Pancreas (tissue), 10 donors: ENCODE results near the gene MIPEP. TPM values are rescaled to one million over a fixed set of nuclear protein-coding genes. Genes with fewer than 3 reads are reported as not detected.

Source experiments
- ATAC-seq, 4 donors: fragments of 200-7000 bp; cut with Tn5 transposase; one replicate each; pipeline versions ENCODE4 v1.8.0 to v1.9.1; 2020; ENCODE audit warnings: mild to moderate bottlenecking in 4 of 4, moderate library complexity in 4 of 4
- DNase-seq, 6 donors: peaks; one replicate each; pipeline ENCODE4 v3.0.0-alpha.2; 2020
- FAIRE-seq: peaks from 2 replicates; lab custom pipeline; 2012; peaks lifted over from hg19 to GRCh38; lab: Jason Lieb, UNC
- H3K27ac ChIP-seq, 4 donors: fragments of 200-600 bp; sonication (generic); 1 replicate in 3 of 4; 2 replicates in 1 of 4; pipeline versions ENCODE4 v1.5.0 to v1.8.0; 2020
- H3K27me3 ChIP-seq, 4 donors: fragments of 200-600 bp; one replicate each; pipeline ENCODE4 v1.8.0; 2021
- H3K36me3 ChIP-seq, 3 donors: fragments of 200-600 bp; sonication (generic) in 1 of 3; one replicate each; pipeline versions ENCODE4 v1.5.0 to v1.8.0; 2020 to 2021
- H3K4me1 ChIP-seq, 3 donors: fragments of 200-600 bp; one replicate each; pipeline ENCODE4 v1.8.0; 2021
- H3K4me3 ChIP-seq, 4 donors: fragments of 200-600 bp; sonication (generic) in 2 of 4; one replicate each; pipeline versions ENCODE4 v1.5.0 to v1.8.0; 2020 to 2021
- H3K9me3 ChIP-seq, 4 donors: fragments of 200-600 bp; one replicate each; pipeline ENCODE4 v1.8.0; 2021
- WGBS, 2 donors: extraction: QIAGEN DNeasy Blood & Tissue Kit; methylation state at CpG; one replicate each; pipeline ENCODE4 v1.1.7; 2013; 5-methylcytosine and 5-hydroxymethylcytosine counted together
- intact Hi-C, 3 donors: fragments of 100-400 bp; cut with DNase I; formaldehyde crosslinking; loops; one replicate each; pipeline versions ENCODE4 v1.11.1 to v1.14.2; 2022
- polyA plus RNA-seq, 2 donors: library from polyadenylated mRNA; stranded (reverse); fragments of 200-250 nt; gene quantifications; one replicate each; pipeline ENCODE4 v1.2.3, GENCODE V29; 2013
- total RNA-seq, 6 donors: library from RNA; stranded (reverse); fragmentation: NEBNext Ultra II Directional in 4 of 6; extraction: Animal tissue kit (Norgen Biotek cat#: 25700) in 4 of 6; gene quantifications; one replicate each; pipeline versions ENCODE4 v1.2.1 to v1.2.4, GENCODE V29; 2021 to 2023
- TF ChIP-seq, protein P1 (sequence below), 4 donors: fragments of 200-600 bp; sonication (generic) in 3 of 4; IDR thresholded peaks; one replicate each; pipeline versions ENCODE4 v1.5.0 to v1.8.0; 2021; ENCODE audit warnings: antibody characterized with exemption in 4 of 4
- donor health status: healthy with polysubstance abuse.
- donor health status: DM: no; HTN: no; CAD: no; lungs with moderate emphysema.
- donor health status: DM: no; HTN: no; CAD: no.
- donor health status: control.
- donor health status: control.
- donor health status: Bipolar disorder and iron deficiency.
- donor health status: DM: yes; HTN: yes; CAD: no.
- donor health status: DM: no; HTN: no; CAD: no.
- donor health status: DM: no; HTN: no; CAD: no.
- donor health status: DM: yes; HTN: yes; CAD: no.

MIPEP gene
- total and polyA plus RNA-seq, 8 donors = 8.0 to 12.8 (median 10.6) TPM

DNA sequence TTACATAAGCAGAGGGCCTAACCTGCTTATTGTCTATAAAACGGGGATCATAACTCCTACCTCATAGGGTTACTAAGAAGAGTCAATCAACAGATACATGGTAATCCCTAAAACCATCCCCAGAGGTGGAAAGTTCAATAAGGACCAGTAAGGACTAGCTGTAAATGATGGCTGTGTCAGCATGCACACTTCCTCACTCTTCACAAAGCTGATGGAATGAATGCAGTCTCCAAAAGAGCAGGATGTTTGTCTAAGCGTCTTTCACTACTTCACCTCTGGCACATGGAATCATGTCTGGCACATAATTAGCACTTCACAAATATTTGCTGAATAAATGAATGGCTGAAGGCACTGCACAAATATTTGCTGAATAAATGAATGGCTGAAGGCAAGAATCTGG is 134.2 kb downstream of the MIPEP start:
- DNase-seq (no peak), ATAC-seq (peak in 3 of 4 donors; percentile 24 to 46 (median 37)), FAIRE-seq (no peak)
- H3K9me3 ChIP-seq = no peaks in the 10 kb centered on the region
- intact Hi-C loops = no loop called here
- H3K4me1 ChIP-seq = peaks cover 0 to 22% (median 6%) of the 10 kb centered on the region in 3 donors
- 61 to 67% methylated on average over 2 of the region's 2 CpGs for WGBS, 2 donors
- no peak overlapping the region for H3K27ac ChIP-seq
- no peaks in the 10 kb centered on the region for H3K27me3 ChIP-seq
- TF ChIP-seq, protein P1, sequence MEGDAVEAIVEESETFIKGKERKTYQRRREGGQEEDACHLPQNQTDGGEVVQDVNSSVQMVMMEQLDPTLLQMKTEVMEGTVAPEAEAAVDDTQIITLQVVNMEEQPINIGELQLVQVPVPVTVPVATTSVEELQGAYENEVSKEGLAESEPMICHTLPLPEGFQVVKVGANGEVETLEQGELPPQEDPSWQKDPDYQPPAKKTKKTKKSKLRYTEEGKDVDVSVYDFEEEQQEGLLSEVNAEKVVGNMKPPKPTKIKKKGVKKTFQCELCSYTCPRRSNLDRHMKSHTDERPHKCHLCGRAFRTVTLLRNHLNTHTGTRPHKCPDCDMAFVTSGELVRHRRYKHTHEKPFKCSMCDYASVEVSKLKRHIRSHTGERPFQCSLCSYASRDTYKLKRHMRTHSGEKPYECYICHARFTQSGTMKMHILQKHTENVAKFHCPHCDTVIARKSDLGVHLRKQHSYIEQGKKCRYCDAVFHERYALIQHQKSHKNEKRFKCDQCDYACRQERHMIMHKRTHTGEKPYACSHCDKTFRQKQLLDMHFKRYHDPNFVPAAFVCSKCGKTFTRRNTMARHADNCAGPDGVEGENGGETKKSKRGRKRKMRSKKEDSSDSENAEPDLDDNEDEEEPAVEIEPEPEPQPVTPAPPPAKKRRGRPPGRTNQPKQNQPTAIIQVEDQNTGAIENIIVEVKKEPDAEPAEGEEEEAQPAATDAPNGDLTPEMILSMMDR (IDR thresholded peaks at IDR 0.05) = no peak
- no peak overlapping the region for H3K4me3 ChIP-seq
- H3K36me3 ChIP-seq = no peaks in the 10 kb centered on the region

DNA sequence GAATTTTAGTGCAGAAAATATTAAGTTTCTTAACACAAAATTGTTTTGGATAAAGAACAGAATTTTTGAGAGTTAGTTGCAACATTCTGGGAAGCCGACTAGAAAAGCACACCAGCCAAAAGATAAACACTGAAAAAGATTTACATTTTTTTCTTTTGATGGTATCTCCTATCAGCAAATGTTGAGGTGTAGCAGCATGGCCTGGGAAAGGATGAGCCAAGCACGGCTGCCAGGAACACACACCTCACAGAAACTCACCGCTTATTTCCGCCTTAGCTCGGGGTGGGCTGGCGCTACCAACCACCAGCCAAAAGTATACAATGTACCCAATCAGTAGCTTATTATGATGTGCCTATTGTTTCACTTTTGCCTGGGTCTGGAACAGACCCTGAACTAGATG is 134.7 kb downstream of the MIPEP start:
- intact Hi-C loops = no loop called here
- DNase-seq = no peak
- no peak overlapping the region for H3K4me3 ChIP-seq
- TF ChIP-seq, protein P1 (IDR thresholded peaks at IDR 0.05) = no peak
- no peaks in the 10 kb centered on the region for H3K27me3 ChIP-seq
- no peak for FAIRE-seq
- H3K9me3 ChIP-seq = no peaks in the 10 kb centered on the region
- no peak overlapping the region for H3K27ac ChIP-seq
- H3K36me3 ChIP-seq = no peaks in the 10 kb centered on the region
- 84 to 88% methylated on average over 6 of the region's 6 CpGs for WGBS, 2 donors
- ATAC-seq = no peak
- H3K4me1 ChIP-seq = peaks cover 0 to 22% (median 6%) of the 10 kb centered on the region in 3 donors

DNA sequence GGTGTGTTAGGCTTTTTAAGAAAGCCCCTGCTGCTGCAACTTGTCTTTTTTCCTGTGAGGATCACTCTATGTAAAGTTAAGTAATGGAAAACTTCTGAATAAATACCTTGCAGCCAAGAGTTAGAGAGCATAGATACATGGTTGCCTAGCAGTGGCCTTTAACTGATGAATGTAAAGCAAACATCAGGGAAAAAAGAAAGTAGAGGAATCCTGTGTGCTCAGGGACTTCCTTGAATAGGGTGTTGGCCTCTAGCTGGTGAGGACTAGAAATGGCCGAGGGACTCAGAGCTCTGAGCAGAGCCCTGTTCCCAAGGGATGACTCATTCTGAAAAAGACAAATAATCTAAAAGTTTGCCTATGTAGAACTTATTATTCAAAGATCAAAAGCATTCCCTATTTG is 135.7 kb downstream of the MIPEP start:
- TF ChIP-seq, protein P1 (IDR thresholded peaks at IDR 0.05) = no peak
- 46 to 63% methylated on average over 1 of the region's 1 CpG for WGBS, 2 donors
- Histone ChIP-seq H3K9me3 (no peaks in the 10 kb centered on the region), H3K27me3 (no peaks in the 10 kb centered on the region), H3K27ac (no peak overlapping the region), H3K4me1 (peaks cover 0 to 26% (median 6%) of the 10 kb centered on the region in 3 donors), H3K36me3 (no peaks in the 10 kb centered on the region), H3K4me3 (no peak overlapping the region)
- FAIRE-seq = no peak
- DNase-seq = no peak
- ATAC-seq = peak; percentile 40 to 90 (median 79)
- intact Hi-C loops = no loop called here

DNA sequence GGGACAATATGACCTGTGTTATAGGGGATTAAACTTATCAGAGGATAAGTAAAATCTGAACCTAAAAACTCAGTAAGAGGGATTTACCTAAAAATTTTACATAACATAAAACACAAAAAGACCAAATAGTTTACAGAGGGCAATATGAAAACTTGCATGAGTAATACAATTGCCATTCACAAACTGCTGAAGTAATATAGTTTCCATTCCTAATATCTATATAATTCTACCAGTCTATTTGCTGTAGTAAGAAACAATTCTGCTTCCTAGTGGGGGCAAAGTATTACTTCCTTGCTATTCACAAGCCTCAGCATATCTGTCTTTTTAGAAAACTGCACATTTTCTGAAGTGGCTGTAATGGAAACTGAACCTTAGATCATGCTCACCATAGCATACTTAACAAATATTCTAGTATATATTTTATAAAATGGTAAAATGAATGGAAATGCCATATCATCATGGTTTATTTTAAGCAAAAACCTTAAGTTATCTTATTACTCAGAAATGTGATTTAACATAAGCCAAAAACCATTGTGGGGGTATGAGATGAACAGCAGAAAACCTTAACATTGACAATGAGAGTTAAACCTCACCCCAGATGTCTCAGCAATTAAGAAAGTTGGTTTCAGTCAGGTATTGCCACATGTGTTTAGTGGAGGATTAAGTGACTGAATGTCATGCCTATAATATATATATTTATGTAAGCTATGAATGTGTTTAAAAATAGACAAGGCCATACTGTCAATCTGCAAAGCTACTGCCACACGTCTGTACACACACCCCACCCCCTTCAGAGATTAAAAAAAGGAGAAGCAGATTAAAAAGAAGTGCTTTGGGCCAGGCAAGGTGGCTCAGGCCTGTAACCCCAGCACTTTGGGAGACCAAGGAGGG is 136.8 kb downstream of the MIPEP start:
- ATAC-seq (no peak), DNase-seq (no peak), FAIRE-seq (no peak)
- TF ChIP-seq, protein P1 (IDR thresholded peaks at IDR 0.05) = no peak
- no peaks in the 10 kb centered on the region for H3K27me3 ChIP-seq
- peaks cover 0 to 26% (median 6%) of the 10 kb centered on the region in 3 donors for H3K4me1 ChIP-seq
- no peak overlapping the region for H3K27ac ChIP-seq
- H3K36me3 ChIP-seq = no peaks in the 10 kb centered on the region
- H3K9me3 ChIP-seq = no peaks in the 10 kb centered on the region
- intact Hi-C loops = no loop called here
- WGBS, 2 donors = 32 to 34% methylated on average over 1 of the region's 1 CpG
- H3K4me3 ChIP-seq = no peak overlapping the region

DNA sequence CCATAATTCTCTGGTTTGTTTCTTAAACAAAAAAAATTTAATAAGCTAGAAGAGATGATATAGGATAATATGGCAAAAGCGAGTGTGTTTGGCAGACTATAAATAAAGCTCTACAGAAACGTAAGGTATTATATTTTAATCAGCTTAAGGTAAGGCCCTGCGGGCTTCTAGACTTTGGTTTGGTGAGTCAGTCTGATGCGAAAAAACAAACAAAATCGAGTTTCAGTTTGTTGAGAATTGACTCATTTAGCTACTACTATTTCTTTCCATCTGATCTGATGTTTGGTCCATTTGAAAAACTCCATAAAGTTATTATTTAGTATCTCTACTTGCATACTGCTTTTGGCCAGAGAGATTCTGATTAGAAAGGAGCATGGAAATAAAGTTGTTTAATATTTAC is 138.0 kb downstream of the MIPEP start:
- no peak overlapping the region for H3K4me3 ChIP-seq
- intact Hi-C loops = no loop called here
- ATAC-seq (no peak), DNase-seq (no peak), FAIRE-seq (no peak)
- peaks cover 0 to 26% (median 6%) of the 10 kb centered on the region in 3 donors for H3K4me1 ChIP-seq
- WGBS, 2 donors = 70 to 87% methylated on average over 5 of the region's 5 CpGs
- H3K27me3 ChIP-seq = no peaks in the 10 kb centered on the region
- H3K9me3 ChIP-seq = no peaks in the 10 kb centered on the region
- H3K27ac ChIP-seq = no peak overlapping the region
- no peaks in the 10 kb centered on the region for H3K36me3 ChIP-seq
- TF ChIP-seq, protein P1 (IDR thresholded peaks at IDR 0.05) = no peak
